ENCODE measurements around the gene EDARADD.

Gene EDARADD

GRCh38 chr1:236353813-236354212, 40.3 kb upstream of the EDARADD start:
- TF ChIP-seq CTCF (IDR thresholded peaks at IDR 0.05), result no peak
- H3K9me3 ChIP-seq, result no peaks in the 10 kb centered on the region

GRCh38 chr1:236354330-236355147, 39.5 kb upstream of the EDARADD start:
- H3K9me3 ChIP-seq, result no peaks in the 10 kb centered on the region
- H3K4me3 ChIP-seq (ENCODE audit: low read depth in 1 of 2, low read length in 1 of 2), result no peak overlapping the region
- no peak overlapping the region for H3K27ac ChIP-seq
- TF ChIP-seq CTCF (IDR thresholded peaks at IDR 0.05), result no peak
- H3K4me1 ChIP-seq (ENCODE audit: control insufficient read depth in 1 of 2, insufficient read depth in 1 of 2, low read depth in 1 of 2, low read length in 1 of 2), result peaks cover 2 to 10% of the 10 kb centered on the region in 2 experiments
- H3K27me3 ChIP-seq, result peaks cover 6% of the 10 kb centered on the region
- no peaks in the 10 kb centered on the region for H3K36me3 ChIP-seq

More at GRCh38 chr1:236353813-236354212, 40.3 kb upstream of the EDARADD start:
- Histone ChIP-seq H3K27me3 (peaks cover 13% of the 10 kb centered on the region), H3K4me3 (ENCODE audit: low read depth in 1 of 2, low read length in 1 of 2) (no peak overlapping the region), H3K4me1 (ENCODE audit: control insufficient read depth in 1 of 2, insufficient read depth in 1 of 2, low read depth in 1 of 2, low read length in 1 of 2) (peaks cover 2 to 10% of the 10 kb centered on the region in 2 experiments), H3K27ac (no peak overlapping the region), H3K36me3 (no peaks in the 10 kb centered on the region)

GRCh38 chr1:236356141-236356540, 37.9 kb upstream of the EDARADD start:
- Histone ChIP-seq H3K4me3 (ENCODE audit: low read depth in 1 of 2, low read length in 1 of 2) (no peak overlapping the region), H3K4me1 (ENCODE audit: control insufficient read depth in 1 of 2, insufficient read depth in 1 of 2, low read depth in 1 of 2, low read length in 1 of 2) (peaks cover 2 to 10% of the 10 kb centered on the region in 2 experiments), H3K9me3 (no peaks in the 10 kb centered on the region), H3K27me3 (no peaks in the 10 kb centered on the region), H3K36me3 (no peaks in the 10 kb centered on the region), H3K27ac (no peak overlapping the region)
- no peak for TF ChIP-seq CTCF (IDR thresholded peaks at IDR 0.05)

GRCh38 chr1:236361909-236362590, 32.0 kb upstream of the EDARADD start:
- Histone ChIP-seq H3K4me1 (ENCODE audit: control insufficient read depth in 1 of 2, insufficient read depth in 1 of 2, low read depth in 1 of 2, low read length in 1 of 2) (no peaks in the 10 kb centered on the region), H3K27me3 (no peaks in the 10 kb centered on the region), H3K4me3 (ENCODE audit: low read depth in 1 of 2, low read length in 1 of 2) (no peak overlapping the region), H3K9me3 (no peaks in the 10 kb centered on the region), H3K27ac (no peak overlapping the region), H3K36me3 (no peaks in the 10 kb centered on the region)
- no peak for TF ChIP-seq CTCF (IDR thresholded peaks at IDR 0.05)

- Histone ChIP-seq H3K27ac (no peak overlapping the region), H3K4me1 (ENCODE audit: control insufficient read depth in 1 of 2, insufficient read depth in 1 of 2, low read depth in 1 of 2, low read length in 1 of 2) (no peaks in the 10 kb centered on the region), H3K4me3 (ENCODE audit: low read depth in 1 of 2, low read length in 1 of 2) (no peak overlapping the region), H3K9me3 (no peaks in the 10 kb centered on the region), H3K36me3 (no peaks in the 10 kb centered on the region), H3K27me3 (no peaks in the 10 kb centered on the region)
- TF ChIP-seq CTCF (IDR thresholded peaks at IDR 0.05), result no peak
Observed at GRCh38 chr1:236363237-236363636, 30.8 kb upstream of the EDARADD start.

All from neutrophil (primary cell).